Memory B cell (primary cell): ENCODE data around the gene AMIGO3.

ENCODE experiments used
- ATAC-seq: fragments of 150-1000 bp; cut with Tn5 transposase; 2 replicates; pipeline ENCODE4 v1.10.0; 2021; ENCODE audit warnings: low read depth, mild to moderate bottlenecking, moderate library complexity
- DNase-seq, 2 donors: peaks; one replicate each; pipeline ENCODE4 v3.0.0; 2022; ENCODE audit warnings: low spot score in 2 of 2
- H3K27ac Mint-ChIP-seq: one replicate; pipeline ENCODE4 v1.8.0; 2022; ENCODE audit warnings: mild to moderate bottlenecking, moderate library complexity, mixed read lengths
- H3K27me3 Mint-ChIP-seq: one replicate; pipeline ENCODE4 v1.8.0; 2022; ENCODE audit warnings: mixed read lengths
- H3K36me3 Mint-ChIP-seq: one replicate; pipeline ENCODE4 v1.8.0; 2022; ENCODE audit warnings: mild to moderate bottlenecking, mixed read lengths
- H3K4me1 Mint-ChIP-seq: one replicate; pipeline ENCODE4 v1.8.0; 2022; ENCODE audit warnings: mixed read lengths
- H3K4me3 Mint-ChIP-seq: one replicate; pipeline ENCODE4 v1.8.0; 2022; ENCODE audit warnings: mild to moderate bottlenecking, moderate library complexity, mixed read lengths
- H3K9me3 Mint-ChIP-seq: one replicate; pipeline ENCODE4 v1.8.0; 2022; ENCODE audit warnings: mixed read lengths

The AMIGO3 gene

GRCh38 chr3:49712631-49713317, 6.7 kb downstream of the AMIGO3 start:
- Mint-ChIP-seq H3K4me1 (peaks cover under 1% of the 10 kb centered on the region), H3K27me3 (no peaks in the 10 kb centered on the region), H3K27ac (no peak overlapping the region), H3K4me3 (no peak overlapping the region), H3K9me3 (no peaks in the 10 kb centered on the region), H3K36me3 (peaks cover 4% of the 10 kb centered on the region)
- no peak for DNase-seq
- ATAC-seq = no peak

GRCh38 chr3:49712166-49712565, 7.3 kb downstream of the AMIGO3 start:
- peaks cover 5% of the 10 kb centered on the region for H3K36me3 Mint-ChIP-seq
- H3K27ac Mint-ChIP-seq = no peak overlapping the region
- DNase-seq = no peak
- no peaks in the 10 kb centered on the region for H3K9me3 Mint-ChIP-seq
- ATAC-seq = no peak
- H3K4me3 Mint-ChIP-seq = no peak overlapping the region
- no peaks in the 10 kb centered on the region for H3K27me3 Mint-ChIP-seq
- H3K4me1 Mint-ChIP-seq = peaks cover 4% of the 10 kb centered on the region

- Mint-ChIP-seq H3K4me1 (peaks cover 6% of the 10 kb centered on the region), H3K36me3 (peaks cover 7% of the 10 kb centered on the region), H3K27ac (no peak overlapping the region), H3K4me3 (no peak overlapping the region), H3K9me3 (no peaks in the 10 kb centered on the region), H3K27me3 (no peaks in the 10 kb centered on the region)
- DNase-seq = no peak
- no peak for ATAC-seq
Measured at GRCh38 chr3:49711489-49711888, 8.0 kb downstream of the AMIGO3 start.

GRCh38 chr3:49709852-49710251, 9.6 kb downstream of the AMIGO3 start:
- no peak overlapping the region for H3K4me3 Mint-ChIP-seq
- peaks cover 7% of the 10 kb centered on the region for H3K36me3 Mint-ChIP-seq
- H3K4me1 Mint-ChIP-seq = peaks cover 6% of the 10 kb centered on the region
- no peaks in the 10 kb centered on the region for H3K27me3 Mint-ChIP-seq
- no peak for ATAC-seq
- no peak for DNase-seq
- no peak overlapping the region for H3K27ac Mint-ChIP-seq
- no peaks in the 10 kb centered on the region for H3K9me3 Mint-ChIP-seq

- H3K4me3 Mint-ChIP-seq = no peak overlapping the region
- no peaks in the 10 kb centered on the region for H3K27me3 Mint-ChIP-seq
- peaks cover 9% of the 10 kb centered on the region for H3K4me1 Mint-ChIP-seq
- no peaks in the 10 kb centered on the region for H3K9me3 Mint-ChIP-seq
- no peak overlapping the region for H3K27ac Mint-ChIP-seq
- ATAC-seq = no peak
- peaks cover 12% of the 10 kb centered on the region for H3K36me3 Mint-ChIP-seq
- no peak for DNase-seq
Measured at GRCh38 chr3:49707113-49707480, 12.4 kb downstream of the AMIGO3 start.

- no peaks in the 10 kb centered on the region for H3K9me3 Mint-ChIP-seq
- H3K27ac Mint-ChIP-seq = no peak overlapping the region
- ATAC-seq (no peak), DNase-seq (no peak)
- H3K36me3 Mint-ChIP-seq = peaks cover 12% of the 10 kb centered on the region
- H3K4me3 Mint-ChIP-seq = no peak overlapping the region
- H3K4me1 Mint-ChIP-seq = peaks cover 9% of the 10 kb centered on the region
- H3K27me3 Mint-ChIP-seq = no peaks in the 10 kb centered on the region
Measured at GRCh38 chr3:49706456-49707112, 12.9 kb downstream of the AMIGO3 start.

GRCh38 chr3:49705390-49705960, 14.0 kb downstream of the AMIGO3 start:
- no peak for DNase-seq

GRCh38 chr3:49704629-49705028, 14.9 kb downstream of the AMIGO3 start:
- Mint-ChIP-seq H3K4me1 (peaks cover 9% of the 10 kb centered on the region), H3K4me3 (no peak overlapping the region), H3K9me3 (no peaks in the 10 kb centered on the region), H3K36me3 (peaks cover 10% of the 10 kb centered on the region), H3K27me3 (no peaks in the 10 kb centered on the region), H3K27ac (no peak overlapping the region)
- no peak for ATAC-seq
- DNase-seq = no peak

More at GRCh38 chr3:49705390-49705960, 14.0 kb downstream of the AMIGO3 start:
- no peak overlapping the region for H3K4me3 Mint-ChIP-seq
- no peak for ATAC-seq
- no peak overlapping the region for H3K27ac Mint-ChIP-seq
- peaks cover 9% of the 10 kb centered on the region for H3K4me1 Mint-ChIP-seq
- no peaks in the 10 kb centered on the region for H3K27me3 Mint-ChIP-seq
- H3K36me3 Mint-ChIP-seq = peaks cover 10% of the 10 kb centered on the region
- no peaks in the 10 kb centered on the region for H3K9me3 Mint-ChIP-seq

- Mint-ChIP-seq H3K27ac (peak overlapping the region; percentile 67), H3K4me3 (no peak overlapping the region), H3K27me3 (no peaks in the 10 kb centered on the region), H3K9me3 (no peaks in the 10 kb centered on the region), H3K4me1 (peaks cover 9% of the 10 kb centered on the region), H3K36me3 (peaks cover 10% of the 10 kb centered on the region)
- no peak for ATAC-seq
- DNase-seq = no peak
Measured at GRCh38 chr3:49703956-49704355, 15.5 kb downstream of the AMIGO3 start.

GRCh38 chr3:49703443-49703927, 16.0 kb downstream of the AMIGO3 start:
- Mint-ChIP-seq H3K27ac (peak overlapping the region; percentile 67), H3K27me3 (no peaks in the 10 kb centered on the region), H3K36me3 (peaks cover 9% of the 10 kb centered on the region), H3K9me3 (no peaks in the 10 kb centered on the region), H3K4me1 (peaks cover 9% of the 10 kb centered on the region), H3K4me3 (no peak overlapping the region)
- peak; percentile 100 for ATAC-seq
- DNase-seq = peak; percentile 66 to 68

- Mint-ChIP-seq H3K27ac (no peak overlapping the region), H3K4me1 (peaks cover 7% of the 10 kb centered on the region), H3K9me3 (no peaks in the 10 kb centered on the region), H3K36me3 (peaks cover 8% of the 10 kb centered on the region), H3K4me3 (no peak overlapping the region), H3K27me3 (no peaks in the 10 kb centered on the region)
- DNase-seq (no peak), ATAC-seq (no peak)
Measured at GRCh38 chr3:49702672-49703071, 16.8 kb downstream of the AMIGO3 start.

GRCh38 chr3:49701388-49702077, 18.0 kb downstream of the AMIGO3 start:
- Mint-ChIP-seq H3K27me3 (no peaks in the 10 kb centered on the region), H3K4me1 (peaks cover 3% of the 10 kb centered on the region), H3K9me3 (no peaks in the 10 kb centered on the region), H3K27ac (no peak overlapping the region), H3K36me3 (peaks cover 9% of the 10 kb centered on the region), H3K4me3 (no peak overlapping the region)
- DNase-seq = no peak
- ATAC-seq = no peak

- DNase-seq = no peak
- Mint-ChIP-seq H3K36me3 (peaks cover 9% of the 10 kb centered on the region), H3K4me1 (peaks cover 3% of the 10 kb centered on the region), H3K4me3 (no peak overlapping the region), H3K9me3 (no peaks in the 10 kb centered on the region), H3K27ac (no peak overlapping the region), H3K27me3 (no peaks in the 10 kb centered on the region)
- ATAC-seq = no peak
Measured at GRCh38 chr3:49700453-49701128, 18.9 kb downstream of the AMIGO3 start.

GRCh38 chr3:49700014-49700413, 19.5 kb downstream of the AMIGO3 start:
- H3K36me3 Mint-ChIP-seq = peaks cover 9% of the 10 kb centered on the region
- no peak overlapping the region for H3K4me3 Mint-ChIP-seq
- DNase-seq (no peak), ATAC-seq (no peak)
- no peak overlapping the region for H3K27ac Mint-ChIP-seq
- no peaks in the 10 kb centered on the region for H3K9me3 Mint-ChIP-seq
- peaks cover 3% of the 10 kb centered on the region for H3K4me1 Mint-ChIP-seq
- H3K27me3 Mint-ChIP-seq = no peaks in the 10 kb centered on the region
